Activated naive CD4-positive, alpha-beta T cell treated with anti-CD3 and anti-CD28 coated beads, Interleukin-2, amount 10 ng/mL, durations not matched to agents 5 hours and 36 hours (primary cell): ENCODE results near the gene PCGF3. TPM values are rescaled to one million over a fixed set of nuclear protein-coding genes. Genes with fewer than 3 reads are reported as not detected.

Experiments used
- total RNA-seq, 2 experiments: library from RNA; stranded (reverse); gene quantifications; one replicate each; pipeline ENCODE4 v1.2.3, GENCODE V29; 2021

Gene PCGF3
- 10 to 100 TPM; 54.1 to 54.9 TPM for total RNA-seq

GRCh38 chr4:705278-706082 is at the start of gene PCGF3:
PCGF3 (plus strand) TSS chr4:705832; CDS start chr4:733681, 27,849 bp downstream.

GRCh38 chr4:674172-675035 is 31.2 kb upstream of the PCGF3 start, which contains the start of the genes ATP5ME and MYL5:
ATP5ME (minus strand) TSS chr4:674276; CDS start chr4:674247, 29 bp downstream.
MYL5 (plus strand) TSS chr4:674542; CDS start chr4:678027, 3,485 bp downstream.

GRCh38 chr4:688854-689681 is 16.6 kb upstream of the PCGF3 start, which contains the start of gene SLC49A3:
SLC49A3 (minus strand) TSS chr4:689151; CDS start chr4:689127, 24 bp downstream.

Other genes with a start within 250 kb of the PCGF3 start
- 10 to 100 TPM; 39.7 to 40.3 TPM for gene ZNF721, start 206.7 kb upstream of the PCGF3 start, total RNA-seq
- gene PIGG, start 206.6 kb upstream of the PCGF3 start, total RNA-seq = 10 to 100 TPM; 61.4 to 62.0 TPM
- gene TMEM271, start 129.5 kb upstream of the PCGF3 start, total RNA-seq = not detected
- 10 to 100 TPM; 19.2 to 19.3 TPM for gene PDE6B, start 80.3 kb upstream of the PCGF3 start, total RNA-seq
- gene ATP5ME, start 31.6 kb upstream of the PCGF3 start, total RNA-seq = 100 to 1,000 TPM; 221 to 227 TPM
- gene MYL5, start 31.3 kb upstream of the PCGF3 start, total RNA-seq = 10 to 100 TPM; 19.3 to 21.4 TPM
- under 1 TPM; 0.30 to 0.31 TPM for gene SLC49A3, start 16.7 kb upstream of the PCGF3 start, total RNA-seq
- 1 to 10 TPM; 2.5 to 2.6 TPM for gene CPLX1, start 120.3 kb downstream of the PCGF3 start, total RNA-seq
- 100 to 1,000 TPM; 131 to 141 TPM for gene GAK, start 226.5 kb downstream of the PCGF3 start, total RNA-seq
- 10 to 100 TPM; 33.5 to 36.1 TPM for gene TMEM175, start 226.6 kb downstream of the PCGF3 start, total RNA-seq